Stomach (tissue), 9 donors: Measurements from ENCODE around the gene OSGEPL1. TPM values are rescaled to one million over a fixed set of nuclear protein-coding genes. Genes with fewer than 3 reads are reported as not detected.

ENCODE experiments used
- DNase-seq, 2 donors: peaks; one replicate each; pipeline versions ENCODE4 v3.0.0 to v3.0.0-alpha.2; 2013 to 2019
- H3K27ac ChIP-seq, 5 donors: fragments of 200-600 bp in 4 of 5; sonication (generic) in 4 of 5; one replicate each; pipeline ENCODE4 v1.5.1; 2013 to 2019; ENCODE audit warnings: mild to moderate bottlenecking in 1 of 5, moderate library complexity in 1 of 5
- H3K27me3 ChIP-seq, 3 donors: fragments of 200-600 bp; sonication (generic); one replicate each; pipeline ENCODE4 v1.5.1; 2017 to 2019; ENCODE audit warnings: mixed run types in 1 of 3
- H3K36me3 ChIP-seq, 4 donors: fragments of 200-600 bp; sonication (generic); 1 replicate in 3 of 4; 2 replicates in 1 of 4; pipeline ENCODE4 v1.5.1; 2016 to 2019
- H3K4me1 ChIP-seq, 4 donors: fragments of 200-600 bp; sonication (generic); one replicate each; pipeline ENCODE4 v1.5.1; 2016 to 2019
- H3K4me3 ChIP-seq, 4 donors: fragments of 200-600 bp; sonication (generic) in 3 of 4; one replicate each; pipeline ENCODE4 v1.5.1; 2016 to 2019; ENCODE audit warnings: mild to moderate bottlenecking in 1 of 4
- H3K9me3 ChIP-seq, 4 donors: fragments of 200-600 bp; sonication (generic); one replicate each; pipeline ENCODE4 v1.5.1; 2016 to 2019
- CTCF ChIP-seq, 7 experiments: fragments of 450-650 bp in 4 of 7; fragments of 200-600 bp in 3 of 7; sonication (generic) in 3 of 7; IDR thresholded peaks; one replicate each; pipeline ENCODE4 v1.5.1; 2016 to 2019; ENCODE audit warnings: antibody characterized with exemption in 7 of 7, control low read depth in 2 of 7, mild to moderate bottlenecking in 1 of 7
- EP300 ChIP-seq: sonication (generic); formaldehyde crosslinking; IDR thresholded peaks from one replicate; pipeline ENCODE4 v1.6.1; 2017; ENCODE audit warnings: antibody characterized with exemption
- POLR2A ChIP-seq, 4 donors: fragments of 450-650 bp; IDR thresholded peaks; one replicate each; pipeline ENCODE4 v1.6.1; 2016; ENCODE audit warnings: antibody characterized with exemption in 4 of 4, control low read depth in 2 of 4, mild to moderate bottlenecking in 1 of 4, moderate library complexity in 1 of 4
- POLR2AphosphoS5 ChIP-seq, 3 donors: sonication (generic); formaldehyde crosslinking; IDR thresholded peaks; one replicate each; pipeline ENCODE4 v1.6.1; 2016; ENCODE audit warnings: antibody characterized with exemption in 3 of 3
- WGBS, 5 donors: extraction: QIAGEN DNeasy Blood & Tissue Kit in 3 of 5; methylation state at CpG; one replicate each; pipeline versions ENCODE4 v1.1.5 to v1.1.7; 2013 to 2018; 5-methylcytosine and 5-hydroxymethylcytosine counted together
- intact Hi-C: fragments of 100-400 bp; cut with DNase I; formaldehyde crosslinking; loops from one replicate; pipeline ENCODE4 v1.15.1; 2023; ENCODE audit warnings: low total_unique reads
- polyA plus RNA-seq, 3 donors: library from polyadenylated mRNA; stranded (reverse); fragments of 200-250 nt; gene quantifications; one replicate each; pipeline ENCODE4 v1.2.3, GENCODE V29; 2013
- total RNA-seq, 5 donors: library from RNA; depleted of rRNA; stranded (reverse); fragments of >200 nt; gene quantifications; one replicate each; pipeline versions ENCODE4 v1.1.0 to v1.2.3, GENCODE V29; 2014 to 2016
- donor health status: healthy with polysubstance abuse.
- donor health status: Bipolar disorder and iron deficiency.
- donor health status: healthy.

OSGEPL1 gene
- total and polyA plus RNA-seq, 8 donors, result 1.3 to 9.0 (median 4.0) TPM; not detected in 1

GRCh38 chr2:189794310-189794709, 31.7 kb upstream of the OSGEPL1 start:
- TF ChIP-seq EP300, result no peak
- no peak for TF ChIP-seq POLR2A (IDR thresholded peaks at IDR 0.05)
- no peak for TF ChIP-seq POLR2AphosphoS5 (IDR thresholded peaks at IDR 0.05)
- TF ChIP-seq CTCF (IDR thresholded peaks at IDR 0.05), result no peak
- peaks cover 0 to 22% (median 6%) of the 10 kb centered on the region in 4 donors for H3K4me1 ChIP-seq
- no peak overlapping the region for H3K4me3 ChIP-seq
- H3K36me3 ChIP-seq, result peaks cover 4 to 61% (median 55%) of the 10 kb centered on the region in 4 donors
- H3K27ac ChIP-seq, result no peak overlapping the region
- WGBS, 5 donors, result 93 to 100% (median 97%) methylated on average over 1 of the region's 1 CpG
- no peak for DNase-seq
- H3K9me3 ChIP-seq, result no peaks in the 10 kb centered on the region
- intact Hi-C loops, result no loop called here
- no peaks in the 10 kb centered on the region for H3K27me3 ChIP-seq

GRCh38 chr2:189791338-189792042, 28.9 kb upstream of the OSGEPL1 start:
- intact Hi-C loops, result no loop called here
- H3K27me3 ChIP-seq, result no peaks in the 10 kb centered on the region
- no peak overlapping the region for H3K27ac ChIP-seq
- no peak overlapping the region for H3K4me3 ChIP-seq
- no peak for DNase-seq
- TF ChIP-seq CTCF (IDR thresholded peaks at IDR 0.05), result no peak
- TF ChIP-seq POLR2A (IDR thresholded peaks at IDR 0.05), result no peak
- no peak for TF ChIP-seq POLR2AphosphoS5 (IDR thresholded peaks at IDR 0.05)
- TF ChIP-seq EP300, result no peak
- no peaks in the 10 kb centered on the region for H3K9me3 ChIP-seq
- WGBS, 5 donors, result 81 to 92% (median 86%) methylated on average over 12 of the region's 12 CpGs
- H3K4me1 ChIP-seq, result no peaks in the 10 kb centered on the region
- H3K36me3 ChIP-seq, result peaks cover 4 to 48% (median 46%) of the 10 kb centered on the region in 4 donors

DNA sequence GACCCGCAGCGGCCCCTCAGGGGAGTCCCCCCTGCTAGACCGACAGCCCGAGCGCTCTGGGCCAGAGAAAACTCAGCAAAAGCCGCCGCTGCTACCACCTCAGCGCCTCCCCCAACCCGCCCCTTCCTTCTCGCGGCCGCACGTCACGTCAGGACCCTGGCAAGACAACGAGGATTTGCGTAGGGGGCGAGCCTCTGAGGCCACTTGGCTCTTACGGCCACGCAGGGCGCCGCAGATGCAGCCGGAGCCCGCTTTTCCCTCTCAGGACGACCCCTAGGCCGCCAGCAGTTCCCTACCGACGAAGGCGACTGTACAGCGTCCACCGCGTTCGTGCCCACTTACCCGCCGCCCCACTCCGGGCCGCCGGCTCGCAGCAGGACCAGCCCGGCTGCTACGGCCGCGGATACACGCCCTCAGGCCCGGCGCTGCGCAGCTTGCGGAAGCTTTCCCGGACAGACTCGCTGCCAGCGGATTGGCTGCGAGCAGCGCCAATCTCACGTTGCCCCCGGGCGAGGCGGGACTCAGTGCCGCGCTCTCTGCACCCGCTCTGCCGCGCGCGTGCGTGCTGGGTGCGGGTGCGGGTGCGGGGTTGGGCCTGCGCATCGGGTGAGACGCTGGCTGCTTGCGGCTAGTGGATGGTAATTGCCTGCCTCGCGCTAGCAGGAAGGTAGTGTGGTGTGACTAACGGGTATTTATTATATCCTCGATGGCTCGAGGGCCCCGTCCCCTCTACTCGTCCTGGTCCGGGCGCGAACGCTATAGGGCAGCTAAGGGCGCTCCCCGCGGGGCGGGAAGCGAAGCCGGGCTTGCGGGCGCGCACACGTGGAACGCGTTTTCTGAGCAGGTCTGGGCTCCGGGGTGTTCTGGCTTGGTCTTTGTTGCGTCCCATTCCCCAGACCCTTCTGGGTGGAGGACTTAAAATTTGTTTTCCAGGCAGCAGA, 21.6 kb upstream of the OSGEPL1 start, which contains the start of the genes ORMDL1 and PMS1:
Gene ORMDL1, minus strand, starts transcription at position 413 of the 941 bp plus-strand sequence. CDS start 1,744 bp downstream, outside the sequence.
Gene PMS1, plus strand, starts transcription at position 524 of the 941 bp plus-strand sequence. CDS start 7,360 bp downstream, outside the sequence.
- Histone ChIP-seq H3K9me3 (no peaks in the 10 kb centered on the region), H3K27ac (peak within 1 kb of the TSS; percentile 87 to 98 (median 97)), H3K36me3 (peaks cover 7 to 31% (median 19%) of the 10 kb centered on the region in 4 donors), H3K4me3 (peak within 1 kb of the TSS; percentile 58 to 73 (median 64)), H3K4me1 (peaks cover 23 to 53% (median 39%) of the 10 kb centered on the region in 4 donors), H3K27me3 (no peaks in the 10 kb centered on the region)
- peak; percentile 97 to 99 for DNase-seq
- 0% methylated on average over 53 to 96 of the region's 96 CpGs for WGBS, 5 donors
- intact Hi-C loops, result no loop called here
- TF ChIP-seq EP300 (no peak), POLR2A (IDR thresholded peaks at IDR 0.05) (peak in 2 of 4 donors; percentile 56 to 91), CTCF (IDR thresholded peaks at IDR 0.05) (no peak), POLR2AphosphoS5 (IDR thresholded peaks at IDR 0.05) (peak; percentile 88 to 97 (median 96))

GRCh38 chr2:189783451-189783926, 20.9 kb upstream of the OSGEPL1 start:
- H3K4me3 ChIP-seq, result peak overlapping the region; percentile 58 to 73 (median 64)
- TF ChIP-seq POLR2AphosphoS5 (IDR thresholded peaks at IDR 0.05) (no peak), POLR2A (IDR thresholded peaks at IDR 0.05) (no peak), CTCF (IDR thresholded peaks at IDR 0.05) (no peak), EP300 (no peak)
- WGBS, 5 donors, result 0 to 1% (median 1%) methylated on average over 17 of the region's 17 CpGs
- H3K36me3 ChIP-seq, result peaks cover 14 to 38% (median 26%) of the 10 kb centered on the region in 4 donors
- peak in 1 of 2 donors; percentile 71 for DNase-seq
- H3K27me3 ChIP-seq, result no peaks in the 10 kb centered on the region
- no peaks in the 10 kb centered on the region for H3K9me3 ChIP-seq
- intact Hi-C loops, result no loop called here
- H3K4me1 ChIP-seq, result peaks cover 23 to 59% (median 39%) of the 10 kb centered on the region in 4 donors
- H3K27ac ChIP-seq, result peak overlapping the region; percentile 87 to 98 (median 97)
